Measurements from ENCODE around the gene ZYG11B. TPM values are rescaled to one million over a fixed set of nuclear protein-coding genes. Genes with fewer than 3 reads are reported as not detected.
"Not testable (repeated sequence)": the region's sequence is repeated elsewhere in the genome, so short reads cannot be mapped to it uniquely, and the experiment has no call there.

The ZYG11B gene
- total RNA-seq: 33.3 TPM

- DNase-seq (ENCODE audit: low spot score): peak; percentile 90
These were observed at the start of gene ZYG11B for GRCh38 chr1:52726265-52727113. ZYG11B (plus strand) TSS chr1:52726453; CDS start chr1:52726654, 201 bp downstream.

- no peak for DNase-seq (ENCODE audit: low spot score)
These were observed 49.0 kb upstream of the ZYG11B start for GRCh38 chr1:52677076-52677806.

GRCh38 chr1:52679048-52679447 lies 47.2 kb upstream of the ZYG11B start:
- no peak for DNase-seq (ENCODE audit: low spot score)

- DNase-seq (ENCODE audit: low spot score): no peak
These were observed 46.8 kb upstream of the ZYG11B start for GRCh38 chr1:52679498-52679897.

GRCh38 chr1:52680353-52680752 lies 45.9 kb upstream of the ZYG11B start:
- no peak for DNase-seq (ENCODE audit: low spot score)

- DNase-seq (ENCODE audit: low spot score): no peak
These were observed 45.1 kb upstream of the ZYG11B start for GRCh38 chr1:52681136-52681535.

- DNase-seq (ENCODE audit: low spot score): no peak
These were observed 42.8 kb upstream of the ZYG11B start for GRCh38 chr1:52683367-52683940.

- DNase-seq (ENCODE audit: low spot score): no peak
These were observed 41.7 kb upstream of the ZYG11B start for GRCh38 chr1:52684545-52684944.

- peak; percentile 78 for DNase-seq (ENCODE audit: low spot score)
These were observed 39.9 kb upstream of the ZYG11B start for GRCh38 chr1:52686261-52686751.

GRCh38 chr1:52686830-52687229 lies 39.4 kb upstream of the ZYG11B start:
- DNase-seq (ENCODE audit: low spot score): no peak

GRCh38 chr1:52691821-52692220 lies 34.4 kb upstream of the ZYG11B start:
- no peak for DNase-seq (ENCODE audit: low spot score)

GRCh38 chr1:52692697-52693096 lies 33.6 kb upstream of the ZYG11B start:
- DNase-seq (ENCODE audit: low spot score): no peak

- not testable (repeated sequence) for DNase-seq (ENCODE audit: low spot score)
These were observed 32.9 kb upstream of the ZYG11B start for GRCh38 chr1:52693351-52693750.

GRCh38 chr1:52693843-52694242 lies 32.4 kb upstream of the ZYG11B start:
- DNase-seq (ENCODE audit: low spot score): no peak

- no peak for DNase-seq (ENCODE audit: low spot score)
These were observed 30.6 kb upstream of the ZYG11B start for GRCh38 chr1:52695627-52696026.

GRCh38 chr1:52697795-52698674 lies 28.2 kb upstream of the ZYG11B start, which contains the start of gene COA7:
COA7 (minus strand) TSS chr1:52698347; CDS start chr1:52698326, 21 bp downstream.
- peak; percentile 88 for DNase-seq (ENCODE audit: low spot score)

- DNase-seq (ENCODE audit: low spot score): peak; percentile 91
These were observed 23.1 kb upstream of the ZYG11B start for GRCh38 chr1:52702886-52703787.

GRCh38 chr1:52706136-52706670 lies 20.1 kb upstream of the ZYG11B start:
- DNase-seq (ENCODE audit: low spot score): no peak

GRCh38 chr1:52706941-52707926 lies 19.0 kb upstream of the ZYG11B start:
- peak; percentile 58 for DNase-seq (ENCODE audit: low spot score)
